Naive B cell (primary cell): ENCODE measurements around the gene CLEC11A. TPM values are rescaled to one million over a fixed set of nuclear protein-coding genes. Genes with fewer than 3 reads are reported as not detected.
A peak's percentile ranks its signal among the peaks of the same experiment; 100 is the strongest.
"Not testable (repeated sequence)": the region's sequence is repeated elsewhere in the genome, so short reads cannot be mapped to it uniquely, and the experiment has no call there.

ENCODE experiments used
- ATAC-seq, 2 donors: fragments of 150-1000 bp; cut with Tn5 transposase; 2 replicates each; pipeline ENCODE4 v1.10.0; 2021; ENCODE audit warnings: low read depth in 2 of 2, mild to moderate bottlenecking in 2 of 2, moderate library complexity in 2 of 2
- DNase-seq: peaks from one replicate; pipeline ENCODE4 v3.0.0; 2022
- H3K27ac Mint-ChIP-seq, 6 donors: one replicate each; pipeline ENCODE4 v1.8.0; 2020 to 2022; ENCODE audit warnings: mild to moderate bottlenecking in 6 of 6, mixed read lengths in 6 of 6, moderate library complexity in 5 of 6, inconsistent platforms in 2 of 6
- H3K27me3 Mint-ChIP-seq, 3 donors: one replicate each; pipeline ENCODE4 v1.8.0; 2021 to 2022; ENCODE audit warnings: mixed read lengths in 3 of 3, mild to moderate bottlenecking in 1 of 3
- H3K36me3 Mint-ChIP-seq, 2 donors: one replicate each; pipeline ENCODE4 v1.8.0; 2020 to 2022; ENCODE audit warnings: mixed read lengths in 2 of 2, inconsistent platforms in 1 of 2, mild to moderate bottlenecking in 1 of 2
- H3K4me1 Mint-ChIP-seq, 3 donors: one replicate each; pipeline ENCODE4 v1.8.0; 2020 to 2022; ENCODE audit warnings: mixed read lengths in 3 of 3, inconsistent platforms in 1 of 3, mild to moderate bottlenecking in 1 of 3, moderate library complexity in 1 of 3
- H3K4me3 Mint-ChIP-seq, 8 donors: one replicate each; pipeline ENCODE4 v1.8.0; 2020 to 2022; ENCODE audit warnings: mild to moderate bottlenecking in 8 of 8, mixed read lengths in 8 of 8, moderate library complexity in 8 of 8, inconsistent platforms in 2 of 8
- H3K9me3 Mint-ChIP-seq, 7 donors: one replicate each; pipeline ENCODE4 v1.8.0; 2020 to 2022; ENCODE audit warnings: mixed read lengths in 7 of 7, mild to moderate bottlenecking in 5 of 7, inconsistent platforms in 2 of 7, moderate library complexity in 1 of 7
- polyA plus RNA-seq, 6 donors: library from polyadenylated mRNA; unstranded; fragments of 300-500 nt; fragmentation: Illumina TruSeq; gene quantifications; one replicate each; pipeline ENCODE4 v1.2.3, GENCODE V29; 2021; ENCODE audit warnings: low read depth in 6 of 6

Gene CLEC11A
- polyA plus RNA-seq, 6 donors from 2014 or later: 0.49 to 1.1 (median 0.69) TPM

DNA sequence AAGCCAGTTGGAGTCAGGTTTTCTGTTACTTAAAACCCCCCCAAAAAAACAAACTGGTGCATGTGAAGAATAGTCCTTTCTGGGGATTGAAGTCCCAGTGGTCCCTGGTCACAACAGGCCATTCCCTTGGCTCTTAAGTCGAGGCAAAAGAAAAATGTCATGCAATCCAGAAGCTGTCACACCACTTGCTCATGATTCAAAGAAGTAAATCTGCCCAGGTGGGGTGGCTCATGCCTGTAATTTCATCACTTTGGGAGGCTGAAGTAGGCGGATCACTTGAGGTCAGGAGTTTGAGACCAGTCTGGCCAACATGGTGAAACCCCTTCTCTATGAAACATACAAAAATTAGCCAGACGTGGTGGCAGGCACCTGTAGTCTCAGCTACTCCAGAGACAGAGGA is 38.3 kb downstream of the CLEC11A start:
- not testable (repeated sequence) for H3K4me1 Mint-ChIP-seq, H3K36me3 Mint-ChIP-seq, H3K9me3 Mint-ChIP-seq, DNase-seq, ATAC-seq, H3K27ac Mint-ChIP-seq, H3K4me3 Mint-ChIP-seq
- H3K27me3 Mint-ChIP-seq: peaks cover 3 to 34% (median 29%) of the 10 kb centered on the region in 3 donors

DNA sequence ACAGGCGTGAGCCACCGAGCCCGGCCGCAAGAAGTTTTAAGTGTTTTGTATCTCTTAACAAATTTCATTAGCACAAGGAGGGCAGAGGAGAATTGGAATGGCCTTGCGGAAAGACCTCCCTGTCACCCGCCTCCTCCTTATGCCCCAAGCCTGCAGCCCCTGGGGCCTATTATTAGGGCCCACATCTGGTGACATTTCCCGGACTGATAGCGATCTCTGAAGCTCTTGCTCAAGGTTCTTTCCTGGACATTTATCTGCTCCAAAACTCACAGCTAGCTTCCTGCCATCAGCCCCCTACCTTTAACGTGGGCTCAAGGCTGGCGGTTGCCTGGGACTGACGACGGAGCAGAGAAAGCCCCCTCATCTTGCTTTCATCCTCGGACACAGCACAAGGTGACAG is 40.4 kb downstream of the CLEC11A start:
- not testable (repeated sequence) for H3K36me3 Mint-ChIP-seq, H3K4me1 Mint-ChIP-seq, DNase-seq, ATAC-seq, H3K4me3 Mint-ChIP-seq, H3K9me3 Mint-ChIP-seq, H3K27ac Mint-ChIP-seq
- peaks cover 8 to 37% (median 35%) of the 10 kb centered on the region in 3 donors for H3K27me3 Mint-ChIP-seq

DNA sequence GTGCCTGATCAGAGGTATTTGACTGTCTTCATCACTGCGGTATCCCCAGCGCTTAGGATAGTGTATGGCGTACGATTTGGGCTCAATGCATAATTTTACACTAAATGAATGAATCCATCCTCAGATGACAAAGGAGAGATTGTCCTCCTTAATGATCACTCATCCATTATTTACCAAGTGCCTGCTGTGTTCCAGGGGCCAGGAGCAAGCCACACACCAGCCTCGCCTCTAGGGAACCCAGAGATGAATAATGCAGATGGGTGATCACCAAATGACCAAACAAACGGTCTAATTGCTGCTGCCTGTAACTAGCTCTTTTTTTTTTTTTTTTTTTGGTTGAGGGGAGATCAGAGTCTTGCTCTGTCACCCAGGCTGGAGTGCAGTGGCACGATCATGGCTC is 41.2 kb downstream of the CLEC11A start:
- peaks cover 8 to 36% (median 33%) of the 10 kb centered on the region in 3 donors for H3K27me3 Mint-ChIP-seq
- H3K4me3 Mint-ChIP-seq: no peak overlapping the region
- DNase-seq (no peak), ATAC-seq (no peak)
- H3K9me3 Mint-ChIP-seq: peaks cover 0 to 7% (median 5%) of the 10 kb centered on the region in 7 donors
- no peaks in the 10 kb centered on the region for H3K36me3 Mint-ChIP-seq
- H3K4me1 Mint-ChIP-seq: no peaks in the 10 kb centered on the region
- H3K27ac Mint-ChIP-seq: no peak overlapping the region

DNA sequence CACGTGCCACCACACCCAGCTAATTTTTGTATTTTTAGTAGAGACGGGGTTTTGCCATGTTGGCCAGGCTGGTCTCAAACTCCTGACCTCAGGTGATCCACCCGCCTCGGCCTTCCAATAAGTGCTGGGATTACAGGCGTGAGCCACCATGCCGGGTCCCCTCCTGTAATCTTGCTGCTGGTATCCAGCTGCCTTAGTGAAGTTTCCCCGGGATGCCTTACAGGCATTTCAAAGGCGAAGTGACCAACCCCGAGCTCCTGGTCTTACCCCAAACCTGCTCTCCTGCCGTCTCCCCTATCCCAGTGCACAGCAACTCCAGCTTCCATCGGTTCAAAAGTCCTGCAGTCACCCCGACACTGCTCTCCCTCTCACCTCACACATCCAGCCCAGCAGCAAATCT is 43.6 kb downstream of the CLEC11A start:
- H3K27me3 Mint-ChIP-seq: peaks cover 9 to 46% (median 43%) of the 10 kb centered on the region in 3 donors
- H3K9me3 Mint-ChIP-seq, DNase-seq: not testable (repeated sequence)

DNA sequence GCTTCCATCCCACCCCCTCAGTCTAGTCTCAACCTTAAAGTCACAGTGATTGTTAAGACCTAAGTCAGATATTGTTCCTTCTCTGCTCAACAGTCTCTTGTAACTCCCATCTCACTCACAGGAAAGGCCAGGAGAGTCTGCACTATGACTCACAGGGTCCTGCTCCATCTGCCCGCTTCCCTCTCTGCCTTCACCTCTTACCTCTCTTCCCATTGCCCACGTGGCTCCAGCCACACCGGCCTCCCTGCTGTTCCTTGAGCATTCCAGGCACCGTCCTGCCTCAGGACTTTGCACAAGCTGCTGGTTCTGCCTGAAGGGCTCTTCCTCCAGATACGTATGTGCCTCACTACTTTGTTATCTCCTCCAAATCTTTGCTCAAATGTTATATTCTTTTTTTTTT is 44.1 kb downstream of the CLEC11A start:
- H3K27ac Mint-ChIP-seq: peak overlapping the region in 1 of 6 donors; percentile 81
- H3K36me3 Mint-ChIP-seq, ATAC-seq, H3K4me3 Mint-ChIP-seq, DNase-seq, H3K4me1 Mint-ChIP-seq, H3K9me3 Mint-ChIP-seq: not testable (repeated sequence)
- peaks cover 9 to 47% (median 43%) of the 10 kb centered on the region in 3 donors for H3K27me3 Mint-ChIP-seq

More for the DNA sequence above, 43.6 kb downstream of the CLEC11A start:
- not testable (repeated sequence) for ATAC-seq, H3K27ac Mint-ChIP-seq, H3K4me3 Mint-ChIP-seq, H3K4me1 Mint-ChIP-seq, H3K36me3 Mint-ChIP-seq

DNA sequence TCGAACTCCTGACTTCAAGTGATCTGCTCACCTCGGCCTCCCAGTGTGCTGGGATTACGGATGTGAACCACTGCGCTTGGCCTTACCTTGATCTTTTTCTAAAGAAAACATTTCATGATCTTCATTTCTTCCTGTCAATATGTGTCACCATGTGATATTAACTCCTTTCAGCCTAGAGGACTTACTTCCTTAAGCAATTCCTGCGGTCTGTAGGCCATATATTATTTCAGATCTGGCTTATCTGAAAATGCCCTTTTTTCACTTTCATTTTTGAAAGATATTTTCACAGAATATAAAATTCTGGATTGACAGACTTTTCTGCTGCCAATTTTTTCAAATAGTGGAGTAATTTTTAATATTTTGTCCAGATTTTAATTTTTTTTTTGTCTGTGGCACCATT is 45.1 kb downstream of the CLEC11A start:
- no peak for DNase-seq
- peaks cover 0 to 2% (median 0%) of the 10 kb centered on the region in 7 donors for H3K9me3 Mint-ChIP-seq
- no peak overlapping the region for H3K4me3 Mint-ChIP-seq
- H3K27me3 Mint-ChIP-seq: peaks cover 9 to 48% (median 43%) of the 10 kb centered on the region in 3 donors
- H3K4me1 Mint-ChIP-seq: no peaks in the 10 kb centered on the region
- ATAC-seq: no peak
- no peaks in the 10 kb centered on the region for H3K36me3 Mint-ChIP-seq
- peak overlapping the region in 2 of 6 donors; percentile 28 to 86 for H3K27ac Mint-ChIP-seq

DNA sequence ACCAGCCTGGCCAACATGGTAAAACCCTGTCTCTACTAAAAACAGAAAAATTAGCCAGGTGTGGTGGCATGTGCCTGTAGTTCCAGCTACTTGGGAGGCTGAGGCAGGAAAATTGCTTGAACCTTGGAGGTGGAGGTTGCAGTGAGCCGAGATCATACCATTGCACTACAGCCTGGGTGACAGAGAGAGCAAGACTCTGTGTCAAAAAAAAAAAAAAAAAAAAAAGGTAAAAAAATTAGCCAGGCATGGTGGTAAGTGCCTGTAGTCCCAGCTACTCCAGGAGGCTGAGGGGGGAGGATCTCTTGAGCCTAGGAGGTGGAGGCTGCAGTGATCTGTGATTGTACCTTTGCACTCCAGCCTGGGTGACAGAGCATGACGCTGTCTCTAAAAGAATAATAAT is 47.0 kb downstream of the CLEC11A start, which contains the start of gene GPR32:
GPR32 (plus strand) TSS at position 301 of the 400 bp plus-strand sequence. CDS start 137 bp downstream, outside the sequence.
- DNase-seq, H3K9me3 Mint-ChIP-seq, H3K4me1 Mint-ChIP-seq, H3K36me3 Mint-ChIP-seq, ATAC-seq, H3K4me3 Mint-ChIP-seq: not testable (repeated sequence)
- Mint-ChIP-seq H3K27ac (peak within 1 kb of the TSS in 2 of 6 donors; percentile 67 to 70), H3K27me3 (peaks cover 14 to 56% (median 38%) of the 10 kb centered on the region in 3 donors)

DNA sequence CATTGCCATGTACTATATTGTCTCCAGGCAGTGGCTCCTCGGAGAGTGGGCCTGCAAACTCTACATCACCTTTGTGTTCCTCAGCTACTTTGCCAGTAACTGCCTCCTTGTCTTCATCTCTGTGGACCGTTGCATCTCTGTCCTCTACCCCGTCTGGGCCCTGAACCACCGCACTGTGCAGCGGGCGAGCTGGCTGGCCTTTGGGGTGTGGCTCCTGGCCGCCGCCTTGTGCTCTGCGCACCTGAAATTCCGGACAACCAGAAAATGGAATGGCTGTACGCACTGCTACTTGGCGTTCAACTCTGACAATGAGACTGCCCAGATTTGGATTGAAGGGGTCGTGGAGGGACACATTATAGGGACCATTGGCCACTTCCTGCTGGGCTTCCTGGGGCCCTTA is 47.7 kb downstream of the CLEC11A start:
- no peaks in the 10 kb centered on the region for H3K4me1 Mint-ChIP-seq
- no peak overlapping the region for H3K4me3 Mint-ChIP-seq
- peaks cover 16 to 61% (median 40%) of the 10 kb centered on the region in 3 donors for H3K27me3 Mint-ChIP-seq
- ATAC-seq (no peak), DNase-seq (no peak)
- peak overlapping the region in 1 of 6 donors; percentile 70 for H3K27ac Mint-ChIP-seq
- peaks cover 0 to 3% (median 0%) of the 10 kb centered on the region in 7 donors for H3K9me3 Mint-ChIP-seq
- H3K36me3 Mint-ChIP-seq: no peaks in the 10 kb centered on the region

DNA sequence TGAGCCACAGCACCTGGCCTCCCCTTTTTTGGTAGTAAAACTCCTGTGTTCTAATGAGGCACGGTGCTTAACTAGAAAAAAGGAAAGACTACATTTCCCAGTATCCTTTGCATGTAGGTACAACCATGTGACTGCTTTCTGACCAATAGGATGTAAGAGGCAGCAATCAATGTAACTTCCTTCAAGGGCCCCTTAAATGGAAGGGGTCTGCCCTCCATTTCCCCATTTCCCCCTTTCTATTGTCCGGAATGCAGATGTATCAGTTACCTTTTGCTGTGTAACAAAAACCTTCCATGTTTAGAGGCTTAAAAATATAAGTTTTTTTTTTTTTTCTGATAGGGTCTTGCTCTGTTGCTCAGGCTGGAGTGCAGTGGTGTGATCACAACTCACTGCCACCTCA is 49.3 kb downstream of the CLEC11A start:
- DNase-seq: no peak
- no peaks in the 10 kb centered on the region for H3K4me1 Mint-ChIP-seq
- no peak for ATAC-seq

DNA sequence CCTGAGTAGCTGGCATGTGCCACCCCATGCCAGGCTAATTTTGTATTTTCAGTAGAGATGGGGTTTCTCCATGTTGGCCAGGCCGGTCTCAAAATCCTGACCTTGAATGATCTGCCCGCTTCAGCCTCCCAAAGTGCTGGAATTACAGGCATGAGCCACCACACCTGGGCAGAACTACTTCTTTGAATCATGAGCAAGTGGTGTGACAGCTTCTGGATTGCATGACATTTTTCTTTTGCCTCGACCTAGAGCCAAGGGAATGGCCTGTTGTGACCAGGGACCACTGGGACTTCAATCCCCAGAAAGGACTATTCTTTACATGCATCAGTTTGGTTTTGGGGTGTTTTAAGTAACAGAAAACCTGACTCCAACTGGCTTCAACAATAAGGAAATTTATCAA is 49.7 kb downstream of the CLEC11A start:
- peaks cover 28 to 62% (median 34%) of the 10 kb centered on the region in 3 donors for H3K27me3 Mint-ChIP-seq
- not testable (repeated sequence) for H3K9me3 Mint-ChIP-seq, H3K27ac Mint-ChIP-seq, ATAC-seq, H3K4me1 Mint-ChIP-seq, DNase-seq, H3K36me3 Mint-ChIP-seq, H3K4me3 Mint-ChIP-seq

More for the DNA sequence above, 49.3 kb downstream of the CLEC11A start:
- Mint-ChIP-seq H3K36me3 (no peaks in the 10 kb centered on the region), H3K27ac (no peak overlapping the region), H3K9me3 (peaks cover 0 to 5% (median 1%) of the 10 kb centered on the region in 7 donors), H3K27me3 (peaks cover 24 to 61% (median 34%) of the 10 kb centered on the region in 3 donors), H3K4me3 (no peak overlapping the region)

DNA sequence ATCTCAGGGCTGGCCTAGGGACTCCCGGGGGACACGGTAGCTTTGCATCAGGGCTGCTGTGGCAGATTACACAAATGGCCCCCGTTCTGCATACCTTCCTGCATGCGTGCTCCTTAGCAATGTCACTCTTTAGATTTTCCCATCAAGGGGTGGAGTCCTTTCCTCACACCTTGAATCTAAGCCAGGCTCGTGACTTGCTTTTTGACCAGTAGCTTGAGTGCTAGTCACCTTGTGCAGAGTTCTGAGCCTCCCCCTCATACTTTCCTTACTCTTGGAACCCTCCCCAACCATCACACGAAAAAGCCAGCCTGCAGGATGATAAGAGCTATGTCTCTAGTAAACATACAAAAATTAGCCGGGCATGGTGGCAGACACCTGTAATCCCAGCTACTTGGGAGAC is 50.3 kb downstream of the CLEC11A start:
- H3K4me1 Mint-ChIP-seq, H3K9me3 Mint-ChIP-seq, DNase-seq, H3K36me3 Mint-ChIP-seq, H3K4me3 Mint-ChIP-seq, ATAC-seq, H3K27ac Mint-ChIP-seq: not testable (repeated sequence)
- H3K27me3 Mint-ChIP-seq: peaks cover 29 to 62% (median 34%) of the 10 kb centered on the region in 3 donors

Other genes starting within 250 kb of the CLEC11A start
- 10 to 100 TPM in 1 of 6 donors, 1 to 10 TPM in 5; 7.0 to 11.9 (median 8.6) TPM for gene EMC10, start 246.9 kb upstream of the CLEC11A start, polyA plus RNA-seq
- 1 to 10 TPM in 1 of 6 donors, under 1 TPM in 4, not detected in 1; 0.38 to 2.2 (median 0.50) TPM for gene GARIN5A, start 246.5 kb upstream of the CLEC11A start, polyA plus RNA-seq
- gene JOSD2, start 212.2 kb upstream of the CLEC11A start, polyA plus RNA-seq: 10 to 100 TPM in 5 of 6 donors, 1 to 10 TPM in 1; 9.8 to 20.7 (median 12.2) TPM
- gene ASPDH, start 209.5 kb upstream of the CLEC11A start, polyA plus RNA-seq: not detected
- gene LRRC4B, start 154.9 kb upstream of the CLEC11A start, polyA plus RNA-seq: under 1 TPM in 1 of 6 donors, not detected in 5; 0.10 TPM
- under 1 TPM in 1 of 6 donors, not detected in 5; 0.11 TPM for gene SYT3, start 83.5 kb upstream of the CLEC11A start, polyA plus RNA-seq
- 1 to 10 TPM in 2 of 6 donors, not detected in 4; 1.1 to 1.2 TPM for gene C19orf81, start 73.9 kb upstream of the CLEC11A start, polyA plus RNA-seq
- gene SHANK1, start 3.6 kb upstream of the CLEC11A start, polyA plus RNA-seq: not detected
- gene GPR32, start 47.1 kb downstream of the CLEC11A start, polyA plus RNA-seq: not detected
- gene ACP4, start 67.1 kb downstream of the CLEC11A start, polyA plus RNA-seq: not detected
- 1 to 10 TPM; 1.2 to 6.7 (median 2.0) TPM for gene KLK1, start 100.4 kb downstream of the CLEC11A start, polyA plus RNA-seq
- gene KLK15, start 110.2 kb downstream of the CLEC11A start, polyA plus RNA-seq: not detected
- gene KLK3, start 131.6 kb downstream of the CLEC11A start, polyA plus RNA-seq: not detected
- under 1 TPM in 2 of 6 donors, not detected in 4; 0.36 to 0.47 TPM for gene KLK2, start 150.1 kb downstream of the CLEC11A start, polyA plus RNA-seq
- under 1 TPM in 1 of 6 donors, not detected in 5; 0.56 TPM for gene KLK4, start 188.0 kb downstream of the CLEC11A start, polyA plus RNA-seq
- not detected for gene KLK5, start 229.7 kb downstream of the CLEC11A start, polyA plus RNA-seq
- gene KLK6, start 246.2 kb downstream of the CLEC11A start, polyA plus RNA-seq: not detected